GM19043 (cell line): ENCODE results near the gene RBL2.
"Not testable (repeated sequence)": the region's sequence is repeated elsewhere in the genome, so short reads cannot be mapped to it uniquely, and the experiment has no call there.

Experiments
- ATAC-seq: cut with Tn5 transposase; IDR thresholded peaks from one replicate; pipeline ENCODE4 v1.9.1; 2021; ENCODE audit warnings: low read depth; ENCODE audit not compliant: unreplicated experiment

RBL2 gene, protein sequence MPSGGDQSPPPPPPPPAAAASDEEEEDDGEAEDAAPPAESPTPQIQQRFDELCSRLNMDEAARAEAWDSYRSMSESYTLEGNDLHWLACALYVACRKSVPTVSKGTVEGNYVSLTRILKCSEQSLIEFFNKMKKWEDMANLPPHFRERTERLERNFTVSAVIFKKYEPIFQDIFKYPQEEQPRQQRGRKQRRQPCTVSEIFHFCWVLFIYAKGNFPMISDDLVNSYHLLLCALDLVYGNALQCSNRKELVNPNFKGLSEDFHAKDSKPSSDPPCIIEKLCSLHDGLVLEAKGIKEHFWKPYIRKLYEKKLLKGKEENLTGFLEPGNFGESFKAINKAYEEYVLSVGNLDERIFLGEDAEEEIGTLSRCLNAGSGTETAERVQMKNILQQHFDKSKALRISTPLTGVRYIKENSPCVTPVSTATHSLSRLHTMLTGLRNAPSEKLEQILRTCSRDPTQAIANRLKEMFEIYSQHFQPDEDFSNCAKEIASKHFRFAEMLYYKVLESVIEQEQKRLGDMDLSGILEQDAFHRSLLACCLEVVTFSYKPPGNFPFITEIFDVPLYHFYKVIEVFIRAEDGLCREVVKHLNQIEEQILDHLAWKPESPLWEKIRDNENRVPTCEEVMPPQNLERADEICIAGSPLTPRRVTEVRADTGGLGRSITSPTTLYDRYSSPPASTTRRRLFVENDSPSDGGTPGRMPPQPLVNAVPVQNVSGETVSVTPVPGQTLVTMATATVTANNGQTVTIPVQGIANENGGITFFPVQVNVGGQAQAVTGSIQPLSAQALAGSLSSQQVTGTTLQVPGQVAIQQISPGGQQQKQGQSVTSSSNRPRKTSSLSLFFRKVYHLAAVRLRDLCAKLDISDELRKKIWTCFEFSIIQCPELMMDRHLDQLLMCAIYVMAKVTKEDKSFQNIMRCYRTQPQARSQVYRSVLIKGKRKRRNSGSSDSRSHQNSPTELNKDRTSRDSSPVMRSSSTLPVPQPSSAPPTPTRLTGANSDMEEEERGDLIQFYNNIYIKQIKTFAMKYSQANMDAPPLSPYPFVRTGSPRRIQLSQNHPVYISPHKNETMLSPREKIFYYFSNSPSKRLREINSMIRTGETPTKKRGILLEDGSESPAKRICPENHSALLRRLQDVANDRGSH

GRCh38 chr16:53434377-53435065 is at the start of gene RBL2:
Gene RBL2 (plus strand): TSS chr16:53434471. CDS start chr16:53434557, 86 bp downstream.
- peak; percentile 69 for ATAC-seq

- not testable (repeated sequence) for ATAC-seq
These were observed 49.7 kb upstream of the RBL2 start for GRCh38 chr16:53384610-53385009.

DNA sequence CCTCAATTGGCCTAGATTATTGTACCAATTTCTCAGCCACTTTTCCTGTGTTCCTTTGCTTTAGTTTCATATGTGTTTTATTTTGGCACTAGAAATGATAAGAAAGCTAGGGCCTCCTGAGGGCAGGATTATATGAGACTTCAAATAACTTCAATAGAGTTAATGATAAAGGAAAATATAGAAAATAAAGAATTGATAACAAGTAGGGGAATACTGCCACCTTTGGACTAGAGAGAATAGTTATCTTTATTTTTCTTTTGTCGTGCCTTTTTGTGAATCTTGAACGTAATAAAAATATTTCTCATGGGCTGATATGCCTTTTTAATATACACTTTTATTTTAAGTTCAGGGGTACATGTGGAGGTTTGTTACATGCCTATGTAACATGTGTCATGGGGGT is 29.3 kb upstream of the RBL2 start:
- ATAC-seq: no peak

DNA sequence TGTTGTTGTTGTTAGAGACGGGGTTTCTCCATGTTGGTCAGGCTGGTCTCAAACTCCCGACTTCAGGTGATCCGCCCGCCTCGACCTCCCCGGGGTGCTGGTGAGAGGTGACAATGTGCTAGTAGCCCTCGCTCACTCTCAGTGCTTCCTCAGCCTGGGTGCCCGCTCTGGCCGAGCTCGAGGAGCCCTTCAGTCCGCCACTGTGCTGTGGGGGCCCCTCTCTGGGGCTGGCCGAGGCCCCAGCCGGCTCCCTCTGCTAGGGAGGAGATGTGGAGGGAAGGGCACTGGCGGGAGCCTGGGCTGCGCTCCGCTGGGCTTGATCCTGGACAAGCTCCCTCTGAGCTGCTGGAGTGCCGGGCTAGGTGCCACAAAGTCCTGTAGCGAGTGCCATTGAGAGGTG is 21.7 kb upstream of the RBL2 start:
- ATAC-seq: no peak

DNA sequence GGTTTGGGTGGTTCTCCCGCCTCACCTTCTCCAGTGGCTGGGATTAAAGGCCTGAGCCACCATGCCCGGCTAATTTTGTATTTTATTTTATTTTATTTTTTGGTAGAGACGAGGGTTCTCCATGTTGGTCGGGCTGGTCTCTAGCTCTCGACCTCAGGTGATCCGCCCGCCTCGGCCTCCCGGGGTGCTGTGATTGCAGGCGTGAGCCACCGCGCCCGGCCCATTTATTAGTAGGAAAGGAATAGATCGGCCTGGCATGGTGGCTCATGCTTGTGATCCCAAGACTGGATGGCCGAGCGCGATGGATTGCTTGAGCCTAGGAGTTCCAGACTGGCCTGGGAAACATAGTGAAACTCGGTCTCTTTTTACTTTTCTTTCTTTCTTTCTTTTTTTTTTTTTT is 20.4 kb upstream of the RBL2 start:
- no peak for ATAC-seq

- ATAC-seq: no peak
These were observed 19.9 kb upstream of the RBL2 start for GRCh38 chr16:53414381-53414780.

DNA sequence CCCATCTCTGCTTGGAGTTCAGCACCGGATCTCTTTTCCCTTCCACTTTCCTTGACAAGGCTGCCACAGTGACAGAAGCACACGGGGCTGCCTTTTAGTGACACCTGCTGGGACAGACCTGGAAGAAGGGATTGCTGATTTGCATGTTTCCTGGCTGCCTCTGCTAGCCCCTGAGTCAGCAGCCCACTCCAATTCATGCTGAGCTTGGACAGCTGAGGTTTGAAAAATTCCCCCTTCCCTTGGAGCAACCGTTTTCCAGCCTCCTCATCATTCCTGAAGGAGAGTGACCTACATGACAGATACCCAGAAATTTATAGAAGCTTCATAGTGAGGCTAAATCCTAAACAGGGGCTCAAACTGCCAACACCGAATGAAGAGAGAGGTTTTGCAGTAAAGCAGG is 18.8 kb upstream of the RBL2 start:
- ATAC-seq: no peak

GRCh38 chr16:53417011-53417410 is 17.3 kb upstream of the RBL2 start:
- no peak for ATAC-seq

- ATAC-seq: no peak
These were observed 16.3 kb upstream of the RBL2 start for GRCh38 chr16:53417976-53418375.

GRCh38 chr16:53419383-53419709 is 14.9 kb upstream of the RBL2 start:
- ATAC-seq: not testable (repeated sequence)

- no peak for ATAC-seq
These were observed 13.0 kb upstream of the RBL2 start for GRCh38 chr16:53421248-53421647.

- ATAC-seq: not testable (repeated sequence)
These were observed 10.3 kb upstream of the RBL2 start for GRCh38 chr16:53423968-53424367.

GRCh38 chr16:53428681-53429080 is 5.6 kb upstream of the RBL2 start:
- ATAC-seq: no peak

DNA sequence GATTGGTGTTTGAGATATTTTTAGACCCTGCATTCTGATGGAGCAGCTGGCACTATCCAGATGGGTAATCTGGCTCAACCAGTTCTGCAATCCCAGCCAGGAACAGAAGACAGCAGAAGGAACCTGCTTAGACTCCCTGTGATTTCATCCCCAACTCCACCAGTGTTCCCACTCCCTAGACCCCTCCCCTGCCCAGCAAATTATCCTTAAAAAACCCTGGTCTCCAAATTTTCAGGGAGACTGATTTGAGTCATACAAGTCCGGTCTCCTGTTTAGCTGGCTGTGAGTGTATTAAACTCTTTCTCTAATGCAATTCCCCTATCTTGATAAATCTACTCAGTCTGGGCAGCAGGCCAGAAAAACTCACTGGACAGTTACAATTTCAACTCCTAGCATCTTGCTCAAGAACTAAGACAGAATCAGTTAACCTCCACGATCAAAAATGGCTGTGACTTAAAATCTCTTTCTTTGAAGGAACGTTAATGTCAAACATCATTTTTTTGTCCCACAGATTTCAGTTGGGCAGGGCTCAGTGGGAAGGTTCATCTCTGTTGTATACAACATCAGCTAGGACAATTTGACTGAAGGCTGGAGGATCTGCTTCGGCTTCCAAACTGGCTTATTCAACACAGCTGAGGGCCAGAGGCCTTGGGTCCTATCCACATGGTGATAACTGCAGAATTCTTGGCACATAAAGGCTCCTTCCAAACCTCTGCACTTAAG is 4.9 kb upstream of the RBL2 start:
- no peak for ATAC-seq

GRCh38 chr16:53430363-53430762 is 3.9 kb upstream of the RBL2 start:
- ATAC-seq: no peak

GRCh38 chr16:53433509-53433908 is 762 bp upstream of the RBL2 start:
- no peak for ATAC-seq

- no peak for ATAC-seq
These were observed 318 bp upstream of the RBL2 start for GRCh38 chr16:53433930-53434376.

DNA sequence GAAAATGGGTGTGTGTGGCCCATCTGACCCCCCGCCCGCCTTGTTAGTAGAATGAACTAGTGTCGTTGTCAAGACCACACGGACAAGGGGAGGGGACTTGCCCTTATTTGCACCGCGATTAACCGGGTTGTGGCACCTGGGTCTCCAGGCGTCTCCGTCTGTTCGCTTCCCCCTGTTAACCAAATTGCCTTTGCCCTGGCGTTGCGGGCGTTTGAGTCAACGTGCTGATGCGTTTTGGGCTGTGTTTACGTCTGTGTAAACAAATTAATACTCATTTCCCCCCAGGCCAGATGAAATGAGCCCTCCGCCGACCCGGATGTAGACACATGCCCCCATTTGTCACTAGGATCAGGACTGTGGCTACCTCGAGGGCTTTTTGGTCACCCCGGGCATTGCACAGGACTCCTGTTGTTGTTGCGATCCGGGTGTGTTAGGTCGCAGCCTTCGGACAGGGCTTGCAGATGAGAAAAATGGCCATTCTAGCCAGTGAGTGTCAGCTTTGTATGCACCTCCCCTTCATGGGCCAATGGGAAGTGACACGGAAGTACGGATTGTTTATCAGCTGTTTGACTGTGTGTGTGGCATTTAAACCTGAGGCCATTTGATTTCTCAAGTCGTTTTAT is 906 bp downstream of the RBL2 start:
- peak; percentile 85 for ATAC-seq

- ATAC-seq: no peak
These were observed 5.9 kb downstream of the RBL2 start for GRCh38 chr16:53440125-53440524.
